PC-3 (cell line): ENCODE data around the gene TMEM25. TPM values are rescaled to one million over a fixed set of nuclear protein-coding genes. Genes with fewer than 3 reads are reported as not detected.

Source experiments
- ATAC-seq: fragments of 200-7000 bp; cut with Tn5 transposase; 2 replicates; pipeline ENCODE4 v1.9.1; 2020; ENCODE audit warnings: mild to moderate bottlenecking, moderate library complexity
- BruUV-seq: library from RNA; stranded (reverse); fragments of 400-500 nt; replicated peaks from 2 replicates; lab custom pipeline; 2021; lab: Mats Ljungman, UMichigan
- CTCF ChIA-PET: fragments of 300-600 bp; sonication (Branson Sonifier 250); formaldehyde crosslinking; loops from one replicate; lab custom pipeline; 2022; ENCODE audit warnings: antibody characterized with exemption; lab: Charles Lee
- POLR2A ChIA-PET: fragments of 300-600 bp; sonication (Branson Sonifier 250); formaldehyde crosslinking; loops from one replicate; lab custom pipeline; 2022; ENCODE audit warnings: antibody characterized with exemption; ENCODE audit not compliant: unreplicated experiment; lab: Charles Lee
- DNase-seq: peaks from one replicate; pipeline ENCODE4 v3.0.0-alpha.2; 2015
- H2AFZ ChIP-seq: fragments of 300-600 bp; sonication (generic); 2 replicates; pipeline ENCODE4 v1.6.0; 2016; ENCODE audit warnings: antibody characterized with exemption, low read length
- H3F3A ChIP-seq: fragments of 300-600 bp; sonication (generic); one replicate; pipeline ENCODE4 v1.6.0; 2017; ENCODE audit warnings: antibody characterized with exemption, low read length, control low read depth, mild to moderate bottlenecking; ENCODE audit not compliant: unreplicated experiment
- H3K27ac ChIP-seq: fragments of 300-600 bp; sonication (generic); 2 replicates; pipeline ENCODE4 v1.5.1; 2016; ENCODE audit warnings: mild to moderate bottlenecking, low read length
- H3K27me3 ChIP-seq: fragments of 300-600 bp; sonication (generic); 2 replicates; pipeline ENCODE4 v1.6.1; 2016; ENCODE audit warnings: low read length, mixed read lengths
- H3K36me3 ChIP-seq: fragments of 300-600 bp; sonication (generic); 2 replicates; pipeline ENCODE4 v1.6.1; 2016; ENCODE audit warnings: low read depth, mixed run types, low read length, mixed read lengths
- H3K4me1 ChIP-seq: fragments of 300-600 bp; sonication (generic); 2 replicates; pipeline ENCODE4 v1.5.1; 2016; ENCODE audit warnings: low read length; ENCODE audit not compliant: insufficient read depth
- H3K4me2 ChIP-seq: fragments of 300-600 bp; sonication (generic); 2 replicates; pipeline ENCODE4 v1.6.0; 2016; ENCODE audit warnings: low read length
- H3K4me3 ChIP-seq: fragments of 300-600 bp; sonication (generic); 2 replicates; pipeline ENCODE4 v1.5.1; 2016; ENCODE audit warnings: mild to moderate bottlenecking, low read length, mixed read lengths
- H3K79me2 ChIP-seq: fragments of 300-600 bp; sonication (generic); 2 replicates; pipeline ENCODE4 v1.6.1; 2017; ENCODE audit warnings: low read length, mixed read lengths
- H3K9ac ChIP-seq: fragments of 300-600 bp; sonication (generic); 2 replicates; pipeline ENCODE4 v1.6.0; 2016; ENCODE audit warnings: mild to moderate bottlenecking, low read length
- H3K9me2 ChIP-seq: fragments of 300-600 bp; sonication (generic); replicated peaks from 2 replicates; pipeline ENCODE4 v1.6.1; 2016; ENCODE audit warnings: mixed run types, low read length, mixed read lengths
- H3K9me3 ChIP-seq: fragments of 300-600 bp; sonication (generic); 2 replicates; pipeline ENCODE4 v1.6.1; 2016; ENCODE audit warnings: low read length, mixed read lengths
- H4K20me1 ChIP-seq: fragments of 300-600 bp; sonication (generic); 2 replicates; pipeline ENCODE4 v1.6.1; 2016; ENCODE audit warnings: low read length, mixed read lengths
- CTCF ChIP-seq: fragments of 300-600 bp; sonication (generic); conservative IDR thresholded peaks from 2 replicates; pipeline ENCODE4 v1.5.1; 2017; ENCODE audit warnings: antibody characterized with exemption, low read depth, mild to moderate bottlenecking, low read length
- EZH2 ChIP-seq: fragments of 300-600 bp; sonication (generic); IDR thresholded peaks from one replicate; pipeline ENCODE4 v1.6.1; 2017; ENCODE audit warnings: antibody characterized with exemption, mild to moderate bottlenecking, low read length; ENCODE audit not compliant: unreplicated experiment
- EZH2phosphoT487 ChIP-seq: fragments of 300-600 bp; sonication (generic); IDR thresholded peaks from 2 replicates; pipeline ENCODE4 v1.6.1; 2018; ENCODE audit warnings: mild to moderate bottlenecking, antibody characterized with exemption, low read length, borderline replicate concordance
- intact Hi-C: fragments of 100-400 bp; cut with micrococcal nuclease; formaldehyde crosslinking; loops from 2 replicates; pipeline ENCODE4 v1.9.0; 2023
- total RNA-seq: library from RNA; depleted of rRNA; stranded (reverse); fragments of >200 nt; gene quantifications from 2 replicates; pipeline ENCODE4 v1.2.3, GENCODE V29; 2014

Gene TMEM25
- total RNA-seq, 1 experiment from 2014 or later: 50.4 TPM

GRCh38 chr11:118522571-118523072 is 8.4 kb upstream of the TMEM25 start:
- Histone ChIP-seq H3K4me2 (no peak overlapping the region), H4K20me1 (no peaks in the 10 kb centered on the region), H3K36me3 (peaks cover 39% of the 10 kb centered on the region), H3K79me2 (no peaks in the 10 kb centered on the region), H3K9me3 (no peaks in the 10 kb centered on the region), H3K27ac (no peak overlapping the region), H3F3A (no peaks in the 10 kb centered on the region), H3K4me1 (no peaks in the 10 kb centered on the region), H3K27me3 (no peaks in the 10 kb centered on the region), H3K9me2 (no peaks in the 10 kb centered on the region), H3K4me3 (no peak overlapping the region), H2AFZ (no peak overlapping the region), H3K9ac (no peak overlapping the region)
- ATAC-seq: peak; percentile 89
- POLR2A ChIA-PET: no interaction called here
- CTCF ChIA-PET: no interaction called here
- peak; percentile 61 for DNase-seq
- TF ChIP-seq EZH2phosphoT487: no peak
- TF ChIP-seq CTCF: peak; percentile 64
- no TSS peak for BruUV-seq
- intact Hi-C loops: no loop called here

- H2AFZ ChIP-seq: no peak overlapping the region
- no peaks in the 10 kb centered on the region for H3K9me3 ChIP-seq
- H4K20me1 ChIP-seq: no peaks in the 10 kb centered on the region
- no peak overlapping the region for H3K4me3 ChIP-seq
- peaks cover 35% of the 10 kb centered on the region for H3K36me3 ChIP-seq
- no peak for DNase-seq
- no peaks in the 10 kb centered on the region for H3K9me2 ChIP-seq
- no TSS peak for BruUV-seq
- ATAC-seq: no peak
- H3K27me3 ChIP-seq: no peaks in the 10 kb centered on the region
- 0 out of 2 replicates have a peak, but pooled peaks cover 3% of the 10 kb centered on the region for H3K79me2 ChIP-seq
- CTCF ChIA-PET: no interaction called here
- H3K4me2 ChIP-seq: no peak overlapping the region
- TF ChIP-seq EZH2 (no peak), EZH2phosphoT487 (no peak), CTCF (no peak)
- peaks cover 4% of the 10 kb centered on the region; the same call in 1 of the 2 replicates for H3K4me1 ChIP-seq
- intact Hi-C loops: no loop called here
- no peaks in the 10 kb centered on the region for H3F3A ChIP-seq
- no peak overlapping the region for H3K9ac ChIP-seq
- POLR2A ChIA-PET: no interaction called here
- H3K27ac ChIP-seq: no peak overlapping the region
Measured at GRCh38 chr11:118524356-118524755, 6.6 kb upstream of the TMEM25 start.

GRCh38 chr11:118524757-118525470 is 6.1 kb upstream of the TMEM25 start:
- intact Hi-C loops: no loop called here
- H3K9me2 ChIP-seq: no peaks in the 10 kb centered on the region
- H4K20me1 ChIP-seq: no peaks in the 10 kb centered on the region
- H3K4me3 ChIP-seq: no peak overlapping the region
- no peak overlapping the region for H3K4me2 ChIP-seq
- H3K27ac ChIP-seq: no peak overlapping the region
- no peaks in the 10 kb centered on the region for H3K9me3 ChIP-seq
- H3K4me1 ChIP-seq: peaks cover 10% of the 10 kb centered on the region
- ChIA-PET CTCF (no interaction called here), POLR2A (no interaction called here)
- H3F3A ChIP-seq: no peaks in the 10 kb centered on the region
- no peak for DNase-seq
- H3K9ac ChIP-seq: no peak overlapping the region
- no TSS peak for BruUV-seq
- H2AFZ ChIP-seq: no peak overlapping the region
- no peak for TF ChIP-seq CTCF
- TF ChIP-seq EZH2phosphoT487: no peak
- no peak for TF ChIP-seq EZH2
- no peak for ATAC-seq
- H3K79me2 ChIP-seq: 0 out of 2 replicates have a peak, but pooled peaks cover 9% of the 10 kb centered on the region
- no peaks in the 10 kb centered on the region for H3K27me3 ChIP-seq
- peaks cover 30% of the 10 kb centered on the region for H3K36me3 ChIP-seq
